ENCODE measurements around the gene OGDH. TPM values are rescaled to one million over a fixed set of nuclear protein-coding genes. Genes with fewer than 3 reads are reported as not detected.

OGDH gene
- total and polyA plus RNA-seq, 10 of the 15 experiments (the other 5 are each of a cell fraction or from before 2014, with no cell fraction given), result 4.1 to 103 (median 48.4) TPM

DNA sequence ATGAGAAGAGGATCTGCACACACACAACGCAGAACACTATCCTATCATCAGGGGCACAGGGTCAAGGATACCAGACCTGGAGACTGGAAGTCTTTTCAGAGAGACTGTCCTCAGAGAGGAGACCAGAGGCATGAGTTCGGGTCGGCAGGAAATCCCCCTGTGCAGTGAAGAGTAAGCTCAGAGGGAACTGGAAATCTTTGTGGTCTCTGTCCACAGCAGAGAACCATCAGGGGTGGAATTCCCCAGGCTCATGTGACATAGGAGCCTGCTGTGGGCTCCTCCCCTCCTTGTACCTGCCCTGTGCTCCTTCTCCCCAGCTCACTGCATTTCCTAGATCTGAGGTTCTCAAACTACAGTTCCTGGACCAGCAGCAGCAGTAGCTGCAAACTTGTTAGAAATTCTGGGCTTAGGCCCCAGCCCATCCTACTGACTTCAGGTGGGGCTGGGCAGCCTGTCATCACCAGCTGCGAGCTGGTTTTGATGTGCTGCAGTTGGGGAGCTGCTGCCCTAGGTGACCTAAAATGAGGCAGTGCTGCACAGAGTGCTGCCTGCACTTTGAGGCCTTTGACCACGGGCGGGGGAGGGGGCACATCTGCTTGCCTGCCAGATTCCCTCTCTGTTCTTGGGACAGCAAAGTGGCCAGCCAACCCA lies 144.6 kb downstream of the OGDH start (continued):
- TF ChIP-seq, protein P1, sequence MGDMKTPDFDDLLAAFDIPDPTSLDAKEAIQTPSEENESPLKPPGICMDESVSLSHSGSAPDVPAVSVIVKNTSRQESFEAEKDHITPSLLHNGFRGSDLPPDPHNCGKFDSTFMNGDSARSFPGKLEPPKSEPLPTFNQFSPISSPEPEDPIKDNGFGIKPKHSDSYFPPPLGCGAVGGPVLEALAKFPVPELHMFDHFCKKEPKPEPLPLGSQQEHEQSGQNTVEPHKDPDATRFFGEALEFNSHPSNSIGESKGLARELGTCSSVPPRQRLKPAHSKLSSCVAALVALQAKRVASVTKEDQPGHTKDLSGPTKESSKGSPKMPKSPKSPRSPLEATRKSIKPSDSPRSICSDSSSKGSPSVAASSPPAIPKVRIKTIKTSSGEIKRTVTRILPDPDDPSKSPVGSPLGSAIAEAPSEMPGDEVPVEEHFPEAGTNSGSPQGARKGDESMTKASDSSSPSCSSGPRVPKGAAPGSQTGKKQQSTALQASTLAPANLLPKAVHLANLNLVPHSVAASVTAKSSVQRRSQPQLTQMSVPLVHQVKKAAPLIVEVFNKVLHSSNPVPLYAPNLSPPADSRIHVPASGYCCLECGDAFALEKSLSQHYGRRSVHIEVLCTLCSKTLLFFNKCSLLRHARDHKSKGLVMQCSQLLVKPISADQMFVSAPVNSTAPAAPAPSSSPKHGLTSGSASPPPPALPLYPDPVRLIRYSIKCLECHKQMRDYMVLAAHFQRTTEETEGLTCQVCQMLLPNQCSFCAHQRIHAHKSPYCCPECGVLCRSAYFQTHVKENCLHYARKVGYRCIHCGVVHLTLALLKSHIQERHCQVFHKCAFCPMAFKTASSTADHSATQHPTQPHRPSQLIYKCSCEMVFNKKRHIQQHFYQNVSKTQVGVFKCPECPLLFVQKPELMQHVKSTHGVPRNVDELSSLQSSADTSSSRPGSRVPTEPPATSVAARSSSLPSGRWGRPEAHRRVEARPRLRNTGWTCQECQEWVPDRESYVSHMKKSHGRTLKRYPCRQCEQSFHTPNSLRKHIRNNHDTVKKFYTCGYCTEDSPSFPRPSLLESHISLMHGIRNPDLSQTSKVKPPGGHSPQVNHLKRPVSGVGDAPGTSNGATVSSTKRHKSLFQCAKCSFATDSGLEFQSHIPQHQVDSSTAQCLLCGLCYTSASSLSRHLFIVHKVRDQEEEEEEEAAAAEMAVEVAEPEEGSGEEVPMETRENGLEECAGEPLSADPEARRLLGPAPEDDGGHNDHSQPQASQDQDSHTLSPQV (IDR thresholded peaks at IDR 0.05), result no peak
- 0 out of 3 replicates have a peak, but pooled peaks have one; percentile 41 for TF ChIP-seq POU2F2 (IDR thresholded peaks at IDR 0.05; ENCODE audit: borderline replicate concordance, low read depth, low read length)
- peak; percentile 28 for TF ChIP-seq CREM (IDR thresholded peaks at IDR 0.05; ENCODE audit: low read depth)
- TF ChIP-seq, protein P2, sequence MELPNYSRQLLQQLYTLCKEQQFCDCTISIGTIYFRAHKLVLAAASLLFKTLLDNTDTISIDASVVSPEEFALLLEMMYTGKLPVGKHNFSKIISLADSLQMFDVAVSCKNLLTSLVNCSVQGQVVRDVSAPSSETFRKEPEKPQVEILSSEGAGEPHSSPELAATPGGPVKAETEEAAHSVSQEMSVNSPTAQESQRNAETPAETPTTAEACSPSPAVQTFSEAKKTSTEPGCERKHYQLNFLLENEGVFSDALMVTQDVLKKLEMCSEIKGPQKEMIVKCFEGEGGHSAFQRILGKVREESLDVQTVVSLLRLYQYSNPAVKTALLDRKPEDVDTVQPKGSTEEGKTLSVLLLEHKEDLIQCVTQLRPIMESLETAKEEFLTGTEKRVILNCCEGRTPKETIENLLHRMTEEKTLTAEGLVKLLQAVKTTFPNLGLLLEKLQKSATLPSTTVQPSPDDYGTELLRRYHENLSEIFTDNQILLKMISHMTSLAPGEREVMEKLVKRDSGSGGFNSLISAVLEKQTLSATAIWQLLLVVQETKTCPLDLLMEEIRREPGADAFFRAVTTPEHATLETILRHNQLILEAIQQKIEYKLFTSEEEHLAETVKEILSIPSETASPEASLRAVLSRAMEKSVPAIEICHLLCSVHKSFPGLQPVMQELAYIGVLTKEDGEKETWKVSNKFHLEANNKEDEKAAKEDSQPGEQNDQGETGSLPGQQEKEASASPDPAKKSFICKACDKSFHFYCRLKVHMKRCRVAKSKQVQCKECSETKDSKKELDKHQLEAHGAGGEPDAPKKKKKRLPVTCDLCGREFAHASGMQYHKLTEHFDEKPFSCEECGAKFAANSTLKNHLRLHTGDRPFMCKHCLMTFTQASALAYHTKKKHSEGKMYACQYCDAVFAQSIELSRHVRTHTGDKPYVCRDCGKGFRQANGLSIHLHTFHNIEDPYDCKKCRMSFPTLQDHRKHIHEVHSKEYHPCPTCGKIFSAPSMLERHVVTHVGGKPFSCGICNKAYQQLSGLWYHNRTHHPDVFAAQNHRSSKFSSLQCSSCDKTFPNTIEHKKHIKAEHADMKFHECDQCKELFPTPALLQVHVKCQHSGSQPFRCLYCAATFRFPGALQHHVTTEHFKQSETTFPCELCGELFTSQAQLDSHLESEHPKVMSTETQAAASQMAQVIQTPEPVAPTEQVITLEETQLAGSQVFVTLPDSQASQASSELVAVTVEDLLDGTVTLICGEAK (IDR thresholded peaks at IDR 0.05; ENCODE audit: borderline replicate concordance), result peak; percentile 41; the same call in 1 of the 2 replicates
- TF ChIP-seq IRF4 (IDR thresholded peaks at IDR 0.05; ENCODE audit: low read depth, low read length), result peak; percentile 84
- TF ChIP-seq PML (IDR thresholded peaks at IDR 0.05; ENCODE audit: low read length), result peak; percentile 51
- TF ChIP-seq MXI1 (IDR thresholded peaks at IDR 0.05; ENCODE audit: low read depth, low read length), result 0 out of 2 replicates have a peak, but pooled peaks have one; percentile 52
- TF ChIP-seq, protein P3, sequence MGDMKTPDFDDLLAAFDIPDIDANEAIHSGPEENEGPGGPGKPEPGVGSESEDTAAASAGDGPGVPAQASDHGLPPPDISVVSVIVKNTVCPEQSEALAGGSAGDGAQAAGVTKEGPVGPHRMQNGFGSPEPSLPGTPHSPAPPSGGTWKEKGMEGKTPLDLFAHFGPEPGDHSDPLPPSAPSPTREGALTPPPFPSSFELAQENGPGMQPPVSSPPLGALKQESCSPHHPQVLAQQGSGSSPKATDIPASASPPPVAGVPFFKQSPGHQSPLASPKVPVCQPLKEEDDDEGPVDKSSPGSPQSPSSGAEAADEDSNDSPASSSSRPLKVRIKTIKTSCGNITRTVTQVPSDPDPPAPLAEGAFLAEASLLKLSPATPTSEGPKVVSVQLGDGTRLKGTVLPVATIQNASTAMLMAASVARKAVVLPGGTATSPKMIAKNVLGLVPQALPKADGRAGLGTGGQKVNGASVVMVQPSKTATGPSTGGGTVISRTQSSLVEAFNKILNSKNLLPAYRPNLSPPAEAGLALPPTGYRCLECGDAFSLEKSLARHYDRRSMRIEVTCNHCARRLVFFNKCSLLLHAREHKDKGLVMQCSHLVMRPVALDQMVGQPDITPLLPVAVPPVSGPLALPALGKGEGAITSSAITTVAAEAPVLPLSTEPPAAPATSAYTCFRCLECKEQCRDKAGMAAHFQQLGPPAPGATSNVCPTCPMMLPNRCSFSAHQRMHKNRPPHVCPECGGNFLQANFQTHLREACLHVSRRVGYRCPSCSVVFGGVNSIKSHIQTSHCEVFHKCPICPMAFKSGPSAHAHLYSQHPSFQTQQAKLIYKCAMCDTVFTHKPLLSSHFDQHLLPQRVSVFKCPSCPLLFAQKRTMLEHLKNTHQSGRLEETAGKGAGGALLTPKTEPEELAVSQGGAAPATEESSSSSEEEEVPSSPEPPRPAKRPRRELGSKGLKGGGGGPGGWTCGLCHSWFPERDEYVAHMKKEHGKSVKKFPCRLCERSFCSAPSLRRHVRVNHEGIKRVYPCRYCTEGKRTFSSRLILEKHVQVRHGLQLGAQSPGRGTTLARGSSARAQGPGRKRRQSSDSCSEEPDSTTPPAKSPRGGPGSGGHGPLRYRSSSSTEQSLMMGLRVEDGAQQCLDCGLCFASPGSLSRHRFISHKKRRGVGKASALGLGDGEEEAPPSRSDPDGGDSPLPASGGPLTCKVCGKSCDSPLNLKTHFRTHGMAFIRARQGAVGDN (IDR thresholded peaks at IDR 0.05), result peak; percentile 24
- TF ChIP-seq POLR2A (IDR thresholded peaks at IDR 0.05; ENCODE audit: low read depth, low read length), result 0 out of 2 replicates have a peak, but pooled peaks have one; percentile 47
- TF ChIP-seq HDAC6 (IDR thresholded peaks at IDR 0.05; ENCODE audit: unreplicated experiment), result peak; percentile 48
- no peak for TF ChIP-seq CBX3 (IDR thresholded peaks at IDR 0.05; ENCODE audit: borderline replicate concordance, low read depth)
- TF ChIP-seq HDAC2 (IDR thresholded peaks at IDR 0.05), result no peak
- TF ChIP-seq RUNX3 (IDR thresholded peaks at IDR 0.05; ENCODE audit: low read length), result peak; percentile 94
- TF ChIP-seq WRNIP1 (IDR thresholded peaks at IDR 0.05; ENCODE audit: borderline replicate concordance, low read depth, low read length), result 0 out of 2 replicates have a peak, but pooled peaks have one; percentile 10
- TF ChIP-seq SRF (IDR thresholded peaks at IDR 0.05; ENCODE audit: low read depth in 2 of 2, low read length in 2 of 2), result no peak
- no peak for TF ChIP-seq SUZ12 (IDR thresholded peaks at IDR 0.05; ENCODE audit: unreplicated experiment)
- TF ChIP-seq CHD4 (IDR thresholded peaks at IDR 0.05), result no peak
- TF ChIP-seq STAT3 (IDR thresholded peaks at IDR 0.05; ENCODE audit: low read depth, low read length), result no peak
- no peak for TF ChIP-seq FOS (IDR thresholded peaks at IDR 0.05; ENCODE audit: borderline replicate concordance, extremely low read depth, insufficient read length)
